GM21576 (cell line): ENCODE results near the gene TTC28.
"Not testable (repeated sequence)": the region's sequence is repeated elsewhere in the genome, so short reads cannot be mapped to it uniquely, and the experiment has no call there.

ENCODE experiments used
- ATAC-seq: cut with Tn5 transposase; IDR thresholded peaks from one replicate; pipeline ENCODE4 v1.9.1; 2021; ENCODE audit warnings: mild to moderate bottlenecking, moderate library complexity; ENCODE audit not compliant: unreplicated experiment

The TTC28 gene

GRCh38 chr22:28379075-28379779, 300.4 kb downstream of the TTC28 start:
- ATAC-seq: no peak

- no peak for ATAC-seq
These were observed 303.7 kb downstream of the TTC28 start for GRCh38 chr22:28375761-28376534.

DNA sequence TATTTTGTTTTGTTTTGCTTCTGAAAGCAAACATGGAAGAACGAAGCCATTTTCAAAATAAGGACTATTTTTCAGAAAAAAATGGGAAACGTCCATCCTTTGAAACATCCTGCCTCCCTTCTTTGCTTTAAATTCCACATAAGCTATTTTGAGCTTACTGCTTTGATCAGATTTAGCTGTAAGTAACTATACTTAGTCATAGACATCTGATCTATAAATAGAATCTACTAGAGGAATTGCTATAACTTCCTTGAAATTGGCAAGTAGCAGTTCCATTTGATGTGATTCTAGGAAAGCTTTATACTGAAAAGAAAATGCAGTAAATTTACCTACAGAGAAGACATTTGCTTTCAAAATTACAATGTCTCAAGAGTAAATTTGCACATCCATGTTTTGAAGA, 305.8 kb downstream of the TTC28 start:
- ATAC-seq: no peak

GRCh38 chr22:28369854-28370253, 309.8 kb downstream of the TTC28 start:
- ATAC-seq: no peak

DNA sequence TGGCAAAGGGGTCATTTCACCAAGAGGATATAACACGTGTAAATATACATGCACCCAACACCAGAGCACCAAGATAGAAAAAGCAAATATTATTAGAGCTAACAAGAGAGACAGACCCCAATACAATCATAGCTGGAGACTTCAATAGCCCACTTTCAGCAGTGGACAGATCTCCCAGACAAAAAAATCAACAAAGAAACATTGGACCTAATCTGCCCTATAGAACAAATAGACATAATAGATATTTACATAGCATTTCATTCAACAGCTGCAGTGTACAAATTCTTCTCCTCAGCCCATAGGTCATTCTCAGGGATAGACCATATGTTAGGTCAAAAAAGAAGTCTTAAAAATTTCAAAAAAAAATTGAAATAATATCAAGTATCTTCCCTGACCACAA, 312.8 kb downstream of the TTC28 start:
- no peak for ATAC-seq

- ATAC-seq: no peak
These were observed 314.3 kb downstream of the TTC28 start for GRCh38 chr22:28365371-28365770.

DNA sequence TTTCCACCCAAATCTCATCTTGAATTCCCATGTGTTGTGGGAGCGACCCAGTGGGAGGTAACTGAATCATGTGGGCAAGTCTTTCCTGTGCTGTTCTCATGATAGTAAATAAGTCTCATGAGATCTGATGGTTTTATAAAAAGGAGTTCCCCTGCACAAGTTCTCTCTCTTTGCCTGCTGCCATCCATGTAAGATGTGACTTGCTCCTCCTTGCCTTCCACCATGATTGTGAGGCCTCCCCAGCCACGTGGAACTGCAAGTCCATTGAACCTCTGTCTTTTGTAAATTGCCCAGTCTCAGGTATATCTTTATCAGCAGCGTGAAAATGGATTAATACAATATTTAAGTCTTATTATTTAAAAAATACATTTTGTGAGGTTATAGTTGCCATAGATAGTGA, 315.5 kb downstream of the TTC28 start:
- ATAC-seq: not testable (repeated sequence)

DNA sequence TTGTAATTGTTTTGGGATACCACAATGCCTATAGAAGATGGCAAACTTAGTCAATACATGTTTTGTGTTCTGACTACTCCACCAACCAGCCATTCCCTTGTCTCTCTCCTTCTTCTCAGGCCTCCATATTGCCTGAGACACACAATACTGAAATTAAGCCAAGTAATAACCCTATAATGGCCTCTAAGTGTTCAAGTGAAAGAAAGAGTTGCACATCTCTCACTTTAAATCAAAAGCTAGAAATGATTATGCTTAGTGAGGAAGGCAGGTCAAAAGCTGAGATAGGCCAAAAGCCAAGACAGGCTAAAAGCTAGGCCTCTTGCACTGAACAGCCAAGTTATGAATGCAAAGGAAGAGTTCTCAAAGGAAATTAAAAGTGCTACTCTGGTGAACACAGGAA, 318.7 kb downstream of the TTC28 start:
- ATAC-seq: no peak

DNA sequence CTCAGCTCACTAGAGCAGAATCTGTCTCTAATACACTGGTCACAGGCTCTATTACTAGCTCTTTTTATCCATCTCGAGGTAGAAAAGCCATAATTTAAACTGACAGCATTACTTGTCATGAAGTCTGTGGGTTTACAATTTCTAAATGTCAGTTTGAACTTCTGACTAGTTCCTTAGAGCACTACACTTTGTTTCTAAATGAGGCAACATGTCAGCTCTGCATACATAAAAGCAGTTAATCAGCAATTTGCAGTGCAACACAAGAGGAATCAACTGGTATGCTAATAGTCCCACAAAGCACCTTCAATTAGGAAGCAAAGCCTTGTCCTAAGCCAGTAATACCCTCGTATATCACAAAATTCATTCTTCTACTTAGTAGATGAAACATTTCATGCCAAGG, 321.3 kb downstream of the TTC28 start:
- ATAC-seq: no peak

GRCh38 chr22:28357193-28357592, 322.4 kb downstream of the TTC28 start:
- no peak for ATAC-seq

DNA sequence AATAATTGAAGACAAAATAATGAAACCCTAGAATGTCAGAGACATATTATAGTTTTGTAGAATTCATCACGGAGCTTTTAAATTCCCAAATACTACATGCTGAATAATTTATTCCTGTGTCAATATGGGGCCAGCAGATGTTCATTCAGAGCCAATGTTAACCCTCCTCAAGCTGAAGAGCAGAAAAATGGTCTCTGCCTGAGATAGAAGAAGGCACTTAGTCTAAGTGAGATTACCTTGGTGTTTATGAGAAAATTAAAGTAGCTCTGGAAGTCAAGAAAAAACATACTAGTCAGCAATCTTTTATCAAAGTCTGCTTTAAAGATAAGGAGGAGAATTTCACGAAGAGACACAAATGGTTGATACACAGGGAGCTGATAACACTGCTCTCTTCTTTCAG, 328.2 kb downstream of the TTC28 start:
- ATAC-seq: no peak

DNA sequence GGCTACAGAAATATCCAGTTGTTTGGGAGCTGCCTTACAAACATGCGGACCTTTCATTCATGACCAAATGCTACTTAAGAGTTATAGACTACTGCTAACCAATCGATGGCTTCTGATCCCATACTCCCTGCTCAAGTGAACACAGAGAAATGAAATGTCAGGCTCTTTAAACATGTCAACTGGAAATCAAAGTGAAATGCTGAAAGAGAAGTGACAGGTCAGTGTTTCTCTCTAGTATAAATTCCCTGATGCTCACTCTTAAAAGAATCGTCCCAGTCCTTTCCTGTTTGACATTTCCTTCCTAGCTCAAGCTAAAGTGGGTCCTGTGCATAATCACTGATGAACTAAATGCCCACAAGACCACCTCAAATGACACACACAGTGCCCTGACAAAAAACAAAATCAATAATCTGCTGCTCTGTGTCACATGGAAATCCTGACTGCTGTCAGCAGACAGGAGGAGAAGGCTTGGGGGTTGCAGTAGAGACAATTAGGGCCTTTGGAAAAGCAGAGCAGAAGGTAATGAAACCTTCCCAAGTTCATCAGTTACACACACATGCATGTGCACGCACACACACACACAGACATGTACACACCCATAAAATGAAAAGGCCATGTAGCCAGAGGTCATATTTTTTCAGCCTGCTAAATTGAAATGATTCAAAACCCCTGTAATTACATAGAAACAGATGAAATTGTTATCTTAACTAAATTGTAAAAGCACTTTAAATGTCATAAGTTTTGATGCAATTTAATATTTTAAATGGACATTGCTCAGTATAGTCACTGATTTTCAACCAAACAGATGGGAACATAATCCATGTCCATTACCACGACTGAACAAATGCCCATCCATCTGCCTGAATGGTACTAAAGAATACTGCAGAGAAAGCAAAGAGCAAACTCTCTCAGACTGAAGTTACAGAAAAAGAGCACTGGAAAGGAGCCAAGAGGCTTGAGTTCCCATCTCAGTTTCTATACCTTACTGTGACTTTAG, 330.7 kb downstream of the TTC28 start:
- no peak for ATAC-seq

DNA sequence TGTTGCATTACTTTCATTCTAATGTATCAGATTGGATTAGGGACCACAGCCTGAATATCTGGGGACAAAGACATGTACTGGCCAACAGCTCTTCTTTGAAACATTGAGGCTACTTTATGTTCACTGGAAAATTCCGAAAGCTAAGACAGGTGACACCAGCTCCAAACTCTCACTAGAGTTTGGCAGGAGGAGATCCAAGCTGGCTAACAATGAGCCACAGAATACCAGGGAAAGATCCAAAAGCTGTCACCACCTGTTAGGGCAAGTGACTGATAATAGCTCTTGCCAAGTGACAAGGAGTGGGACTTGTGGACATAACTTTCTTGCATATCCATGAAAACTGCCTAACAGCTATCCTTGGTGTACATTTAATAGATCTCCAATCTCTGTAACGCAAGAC, 333.3 kb downstream of the TTC28 start:
- ATAC-seq: no peak

DNA sequence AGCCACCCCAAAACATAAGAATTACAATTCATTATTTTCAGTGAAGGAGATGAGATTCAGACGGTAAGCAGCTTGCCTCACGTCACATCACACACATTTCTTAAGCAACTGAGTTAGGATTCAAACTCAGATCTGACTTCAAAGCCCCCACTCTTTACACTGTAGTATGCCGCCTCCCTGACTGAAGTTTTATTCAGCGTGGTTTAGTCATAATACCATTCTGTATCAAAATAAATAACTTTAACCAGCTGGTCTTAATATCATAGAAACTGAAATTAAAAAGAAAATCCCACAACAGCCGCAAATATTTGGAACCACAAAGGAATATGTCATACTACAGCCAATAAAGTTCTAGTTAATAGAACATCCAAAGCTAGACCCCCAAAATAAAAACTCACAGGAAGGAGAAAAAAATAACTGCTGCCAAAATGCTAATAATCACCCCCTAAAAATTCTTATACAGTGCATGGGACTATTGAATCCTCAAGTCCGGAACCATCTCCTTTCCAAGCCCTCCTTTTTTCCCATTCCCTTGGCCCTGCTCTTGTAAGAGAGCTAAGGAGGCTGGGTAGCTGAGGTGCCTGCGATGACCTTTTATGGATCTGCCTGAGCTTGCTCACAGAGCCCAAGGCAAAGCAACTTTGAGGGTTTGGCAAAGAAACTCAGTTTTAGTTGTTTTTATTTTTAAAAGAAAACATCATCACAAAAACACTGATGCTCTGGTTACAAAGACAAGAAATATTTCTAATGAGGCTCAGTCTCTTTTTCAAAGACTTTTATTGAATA, 334.5 kb downstream of the TTC28 start:
- ATAC-seq: no peak

GRCh38 chr22:28341001-28341400, 338.6 kb downstream of the TTC28 start:
- ATAC-seq: no peak

GRCh38 chr22:28333088-28333487, 346.6 kb downstream of the TTC28 start:
- ATAC-seq: no peak

- ATAC-seq: no peak
These were observed 347.2 kb downstream of the TTC28 start for GRCh38 chr22:28332410-28332809.

DNA sequence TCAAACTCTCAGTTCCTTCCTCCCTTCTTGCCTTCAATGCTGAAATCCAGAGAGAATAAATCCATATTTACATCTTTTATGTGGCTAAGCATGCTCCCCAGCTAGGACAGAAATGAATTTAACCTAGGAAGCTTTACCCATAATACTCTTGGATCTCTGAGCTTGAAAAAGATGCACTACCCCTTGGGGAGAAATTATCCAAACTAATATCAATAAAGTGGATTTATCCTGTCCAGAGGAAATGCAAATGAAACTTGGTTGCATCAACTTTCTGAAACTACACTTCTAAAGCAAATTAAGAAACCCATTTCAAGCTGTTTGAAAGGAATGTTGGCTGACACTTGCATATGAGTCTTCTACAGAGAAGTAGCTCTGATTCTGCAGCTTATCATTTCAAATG, 347.9 kb downstream of the TTC28 start:
- no peak for ATAC-seq

DNA sequence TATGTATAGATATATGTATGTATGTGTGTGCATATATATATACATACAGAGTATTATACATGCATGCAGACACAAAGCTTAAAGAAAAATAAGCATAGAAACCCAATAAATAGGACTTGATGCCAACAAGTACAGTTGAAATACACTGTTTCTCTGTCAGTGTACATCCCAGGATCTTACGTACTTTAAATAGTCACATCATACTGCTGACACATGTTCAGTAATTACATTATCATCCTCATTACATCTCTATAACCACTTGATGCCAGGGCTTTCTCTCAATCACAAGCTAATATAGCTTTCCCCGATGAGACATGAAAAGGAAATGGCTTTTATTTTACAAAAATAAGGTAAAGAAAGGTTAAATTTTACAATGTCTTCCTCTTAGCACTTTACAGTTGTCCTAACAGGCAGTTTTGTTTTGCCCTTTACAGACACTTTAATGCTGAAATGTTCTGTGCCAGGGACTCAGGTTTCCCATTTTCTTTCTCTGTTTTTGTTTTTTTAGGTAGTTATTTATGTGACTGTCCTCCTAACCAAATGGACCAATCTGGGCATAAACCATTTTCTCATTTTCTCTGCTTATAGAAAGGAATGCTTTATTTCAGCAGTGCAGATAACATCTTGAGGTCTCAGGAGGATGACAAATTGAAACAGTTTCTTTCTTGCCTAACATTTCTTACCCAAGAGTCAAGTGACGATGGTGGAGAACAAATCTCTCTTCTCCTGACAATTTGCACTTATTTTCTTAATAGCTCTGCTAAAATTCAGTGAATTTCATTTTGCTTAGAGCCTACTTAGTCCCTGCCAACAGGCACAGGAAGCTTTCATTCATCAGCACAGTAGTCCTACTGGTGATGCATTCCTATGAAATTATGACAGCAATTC, 350.2 kb downstream of the TTC28 start:
- no peak for ATAC-seq

DNA sequence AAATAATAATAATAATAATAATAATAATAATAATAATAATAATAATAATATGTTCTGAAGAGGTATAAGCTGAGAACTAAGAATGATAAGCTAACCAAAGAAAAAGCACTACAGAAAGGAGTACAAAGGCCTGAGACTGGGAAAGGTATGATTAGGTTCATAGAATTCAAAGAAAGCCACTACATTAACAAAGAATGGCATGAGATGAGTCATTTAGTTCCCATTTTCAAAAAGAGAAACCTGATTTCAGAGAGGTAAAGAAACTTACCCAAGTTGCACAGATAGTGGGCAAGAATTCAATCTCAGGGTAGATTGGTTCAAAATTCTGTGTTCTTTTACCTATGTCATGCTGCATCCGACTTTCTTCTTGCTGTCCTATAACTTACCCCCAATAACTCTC, 350.9 kb downstream of the TTC28 start:
- no peak for ATAC-seq
